T-cell (primary cell): ENCODE results near the gene CHM. TPM values are rescaled to one million over a fixed set of nuclear protein-coding genes. Genes with fewer than 3 reads are reported as not detected.

ENCODE experiments used
- ATAC-seq, 4 experiments: fragments of 200-7000 bp in 3 of 4; fragments of 150-1000 bp in 1 of 4; cut with Tn5 transposase; replicated peaks in 1 of 4; 1 replicate in 3 of 4; 2 replicates in 1 of 4; pipeline ENCODE4 v1.10.0; 2021; ENCODE audit warnings: moderate library complexity in 3 of 4, mild to moderate bottlenecking in 2 of 4, moderate number of reproducible peaks in 1 of 4
- CTCF ChIA-PET, 2 donors: fragments of 300-600 bp; sonication (Branson Sonifier 250); formaldehyde crosslinking; loops; one replicate each; lab custom pipeline; 2022; ENCODE audit warnings: antibody characterized with exemption in 2 of 2; lab: Charles Lee
- POLR2A ChIA-PET, 2 donors: fragments of 300-600 bp; sonication (Branson Sonifier 250); formaldehyde crosslinking; loops; one replicate each; lab custom pipeline; 2022; ENCODE audit warnings: antibody characterized with exemption in 2 of 2; lab: Charles Lee
- DNase-seq, 35 experiments: peaks; one replicate each; pipeline versions ENCODE4 v3.0.0 to v3.0.0-alpha.2; 2013 to 2023
- H3K27ac ChIP-seq: one replicate; pipeline ENCODE4 v1.5.1; 2013; ENCODE audit warnings: low read length
- H3K27me3 ChIP-seq, 2 experiments: replicated peaks in 1 of 2; 1 replicate in 1 of 2; 2 replicates in 1 of 2; pipeline versions ENCODE4 v1.6.1 to v1.7.0; 2013; ENCODE audit warnings: low read length in 1 of 2, mixed read lengths in 1 of 2; ENCODE audit not compliant: control insufficient read depth in 2 of 2, insufficient read depth in 2 of 2; ENCODE audit errors: extremely low read depth in 1 of 2
- H3K36me3 ChIP-seq, 2 donors: 1 replicate in 1 of 2; 2 replicates in 1 of 2; pipeline versions ENCODE4 v1.6.1 to v1.7.0; 2013; ENCODE audit warnings: low read length in 1 of 2; ENCODE audit not compliant: control insufficient read depth in 2 of 2, insufficient read depth in 1 of 2; ENCODE audit errors: extremely low read depth in 1 of 2
- H3K4me1 ChIP-seq, 2 experiments: 1 replicate in 1 of 2; 2 replicates in 1 of 2; pipeline versions ENCODE4 v1.6.1 to v1.7.0; 2013; ENCODE audit warnings: low read length in 2 of 2, mixed read lengths in 1 of 2; ENCODE audit not compliant: insufficient read depth in 2 of 2, control insufficient read depth in 1 of 2; ENCODE audit errors: extremely low read depth in 1 of 2
- H3K4me3 ChIP-seq, 2 donors: 1 replicate in 1 of 2; 2 replicates in 1 of 2; pipeline versions ENCODE4 v1.5.1 to v1.7.0; 2013; ENCODE audit warnings: mild to moderate bottlenecking in 2 of 2, low read length in 1 of 2, moderate library complexity in 1 of 2; ENCODE audit not compliant: control insufficient read depth in 1 of 2; ENCODE audit errors: extremely low read depth in 1 of 2
- H3K9me3 ChIP-seq: 2 replicates; pipeline ENCODE4 v1.7.0; 2013
- H3K27ac Mint-ChIP-seq, 2 donors: one replicate each; pipeline ENCODE4 v1.8.0; 2020 to 2021; ENCODE audit warnings: mild to moderate bottlenecking in 2 of 2, mixed read lengths in 2 of 2
- H3K27me3 Mint-ChIP-seq, 2 donors: one replicate each; pipeline ENCODE4 v1.8.0; 2021 to 2022; ENCODE audit warnings: mixed read lengths in 2 of 2
- H3K36me3 Mint-ChIP-seq: one replicate; pipeline ENCODE4 v1.8.0; 2021; ENCODE audit warnings: mixed read lengths
- H3K4me1 Mint-ChIP-seq, 3 donors: one replicate each; pipeline ENCODE4 v1.8.0; 2020 to 2022; ENCODE audit warnings: mixed read lengths in 3 of 3, mild to moderate bottlenecking in 1 of 3
- H3K4me3 Mint-ChIP-seq, 3 donors: one replicate each; pipeline ENCODE4 v1.8.0; 2020 to 2022; ENCODE audit warnings: mild to moderate bottlenecking in 3 of 3, mixed read lengths in 3 of 3, moderate library complexity in 3 of 3
- H3K9me3 Mint-ChIP-seq, 3 donors: one replicate each; pipeline ENCODE4 v1.8.0; 2020 to 2022; ENCODE audit warnings: mixed read lengths in 3 of 3
- WGBS: methylation state at CpG from one replicate; pipeline ENCODE4 v1.1.5; 2013; ENCODE audit warnings: missing lambda C conversion rate; ENCODE audit not compliant: insufficient coverage; 5-methylcytosine and 5-hydroxymethylcytosine counted together
- total RNA-seq, 35 experiments: library from RNA in 6 of 35; stranded (reverse) in 6 of 35; fragments of 120-200 nt in 1 of 35; gene quantifications; one replicate each; pipeline versions ENCODE4 v1.2.1 to v1.2.4 and lab custom pipeline; 2013 to 2026

Gene CHM
- total RNA-seq, 5 donors from 2014 or later (not counting 1 experiment from before 2014, with no cell fraction given), result 10.5 to 16.8 (median 16.2) TPM

DNA sequence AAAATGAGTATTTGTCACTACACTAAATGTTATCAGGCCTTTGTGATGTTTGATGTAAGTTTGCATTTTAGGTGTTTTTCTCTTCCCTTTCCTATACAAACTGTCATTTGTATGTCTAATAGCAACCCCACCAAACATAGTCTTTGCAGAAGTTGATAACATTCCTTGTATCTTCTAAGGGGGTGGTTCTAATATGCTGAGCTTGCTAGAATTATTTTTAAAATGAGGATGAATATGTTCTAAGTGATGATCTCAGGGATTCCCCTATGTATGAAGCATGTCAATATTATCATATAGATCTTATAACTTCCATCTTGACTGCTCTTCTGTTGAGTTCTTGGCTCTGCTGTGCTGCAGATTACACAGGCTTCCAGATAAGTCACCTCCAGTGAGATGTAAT lies 3.1 kb downstream of the CHM start:
- no peak overlapping the region for H3K27ac Mint-ChIP-seq
- Histone ChIP-seq H3K36me3 (no peaks in the 10 kb centered on the region), H3K27me3 (no peaks in the 10 kb centered on the region), H3K27ac (no peak overlapping the region), H3K9me3 (no peaks in the 10 kb centered on the region), H3K4me1 (peaks cover 2 to 10% of the 10 kb centered on the region in 2 experiments), H3K4me3 (no peak overlapping the region)
- H3K4me3 Mint-ChIP-seq, result no peak overlapping the region
- no peaks in the 10 kb centered on the region for H3K9me3 Mint-ChIP-seq
- no peaks in the 10 kb centered on the region for H3K36me3 Mint-ChIP-seq
- ATAC-seq, result no peak
- no peak for DNase-seq
- CTCF ChIA-PET, result no interaction called here
- peaks cover 3 to 4% of the 10 kb centered on the region in 2 donors for H3K27me3 Mint-ChIP-seq
- peaks cover 27 to 28% (median 28%) of the 10 kb centered on the region in 3 donors for H3K4me1 Mint-ChIP-seq
- POLR2A ChIA-PET, result no interaction called here

DNA sequence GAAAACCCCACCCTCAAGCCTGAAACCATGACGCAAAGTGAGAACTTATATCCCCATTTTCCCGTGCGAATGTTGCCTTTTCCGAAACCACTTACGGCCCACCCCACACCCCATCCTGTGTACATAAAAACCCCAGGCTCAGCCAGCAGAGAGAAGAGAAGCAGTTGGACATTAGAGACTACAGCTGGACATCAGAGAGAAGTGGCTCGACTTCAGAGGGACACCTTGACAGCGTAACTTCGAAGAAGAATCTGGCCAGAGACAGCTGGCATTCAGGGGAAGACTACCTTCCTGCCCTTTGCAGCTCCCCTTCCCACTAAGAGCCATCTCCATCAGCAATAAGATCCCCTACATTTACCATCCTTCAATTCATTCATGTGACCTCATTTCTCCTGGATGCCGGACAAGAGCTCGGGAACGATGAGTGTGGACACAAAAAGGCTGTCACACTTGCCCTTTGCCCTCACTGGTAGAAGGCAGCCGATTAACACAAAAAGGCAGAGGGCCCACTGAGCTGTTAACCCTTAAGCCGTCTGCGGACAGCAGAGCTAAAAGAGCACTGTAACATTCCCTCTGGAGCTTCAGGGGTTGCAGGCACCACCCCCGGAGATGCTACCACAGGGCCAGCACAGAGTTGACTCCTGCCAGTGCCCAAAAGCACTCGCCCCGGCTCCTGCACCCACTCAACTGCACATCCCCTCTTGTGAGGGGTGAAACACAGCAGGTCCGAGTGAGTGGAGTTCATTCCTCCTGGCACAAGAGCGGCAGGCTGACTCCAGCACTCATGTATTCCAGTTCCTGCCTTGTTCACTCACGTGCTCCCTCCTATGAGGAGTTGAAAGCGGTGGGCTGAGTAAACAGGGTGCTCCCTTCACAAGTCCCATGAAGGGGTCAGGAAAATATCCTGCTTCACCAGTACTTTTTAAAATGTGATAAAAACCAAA lies 7.5 kb downstream of the CHM start:
- Histone ChIP-seq H3K27ac (no peak overlapping the region), H3K27me3 (no peaks in the 10 kb centered on the region), H3K9me3 (no peaks in the 10 kb centered on the region), H3K4me3 (no peak overlapping the region), H3K36me3 (no peaks in the 10 kb centered on the region), H3K4me1 (peaks cover 0 to 4% of the 10 kb centered on the region in 2 experiments)
- Mint-ChIP-seq H3K4me3 (no peak overlapping the region), H3K27ac (no peak overlapping the region), H3K36me3 (no peaks in the 10 kb centered on the region), H3K4me1 (peaks cover 31 to 39% (median 35%) of the 10 kb centered on the region in 3 donors), H3K27me3 (peaks cover 0 to 4% of the 10 kb centered on the region in 2 donors), H3K9me3 (no peaks in the 10 kb centered on the region)
- CTCF ChIA-PET, result no interaction called here
- no peak for DNase-seq
- no peak for ATAC-seq
- 100% methylated on average over 6 of the region's 21 CpGs for WGBS
- POLR2A ChIA-PET, result no interaction called here

DNA sequence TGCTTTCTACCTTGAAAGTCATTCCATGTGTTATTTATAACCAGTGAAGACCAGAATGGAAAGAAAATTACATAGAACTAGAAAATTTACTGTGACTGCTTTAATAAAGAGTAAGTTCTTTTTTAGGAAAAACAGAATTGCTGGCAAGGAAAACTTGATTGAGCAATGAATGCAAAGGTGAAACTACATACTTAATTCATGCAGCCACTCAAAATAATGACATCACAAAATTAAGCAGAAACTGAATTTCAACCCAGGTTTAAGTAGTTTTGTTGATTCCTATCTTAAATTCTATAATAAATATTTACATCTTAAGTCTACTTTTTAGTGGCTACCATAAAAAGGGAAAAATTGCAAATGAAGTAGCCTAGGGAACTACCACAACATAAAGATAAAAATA lies 14.0 kb downstream of the CHM start:
- Histone ChIP-seq H3K9me3 (no peaks in the 10 kb centered on the region), H3K4me3 (no peak overlapping the region), H3K4me1 (no peaks in the 10 kb centered on the region), H3K27me3 (no peaks in the 10 kb centered on the region), H3K36me3 (no peaks in the 10 kb centered on the region), H3K27ac (no peak overlapping the region)
- Mint-ChIP-seq H3K36me3 (peaks cover 6% of the 10 kb centered on the region), H3K9me3 (no peaks in the 10 kb centered on the region), H3K4me3 (no peak overlapping the region), H3K4me1 (peaks cover 20 to 34% (median 32%) of the 10 kb centered on the region in 3 donors), H3K27me3 (no peaks in the 10 kb centered on the region), H3K27ac (no peak overlapping the region)
- ChIA-PET CTCF (no interaction called here), POLR2A (no interaction called here)
- DNase-seq (no peak), ATAC-seq (no peak)

DNA sequence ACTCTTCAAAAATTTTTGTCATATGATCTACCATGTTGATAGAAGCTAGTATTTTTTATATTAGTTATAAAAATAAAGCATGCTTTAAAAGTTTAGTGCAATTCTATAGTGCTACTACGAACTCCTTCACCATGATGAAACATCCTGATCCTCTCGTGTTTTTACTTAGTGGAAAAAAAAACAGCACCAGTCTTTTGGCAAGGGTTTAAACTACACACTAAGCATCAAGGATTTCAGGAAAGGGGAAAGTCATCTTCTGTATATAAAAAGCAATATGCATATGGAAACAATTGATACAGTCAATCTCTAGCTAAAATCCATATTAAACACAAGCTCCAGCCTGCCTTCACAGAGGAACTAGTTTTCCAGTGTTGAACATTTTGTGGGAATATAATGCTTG lies 18.7 kb downstream of the CHM start:
- ChIA-PET CTCF (no interaction called here), POLR2A (no interaction called here)
- WGBS, result no CpG with 5 or more reads among the region's 2 CpGs
- no peak for DNase-seq
- H3K27me3 Mint-ChIP-seq, result no peaks in the 10 kb centered on the region
- peaks cover 10 to 16% (median 11%) of the 10 kb centered on the region in 3 donors for H3K4me1 Mint-ChIP-seq
- no peak overlapping the region for H3K4me3 Mint-ChIP-seq
- H3K4me3 ChIP-seq, result no peak overlapping the region
- peaks cover 5% of the 10 kb centered on the region for H3K36me3 Mint-ChIP-seq
- no peak for ATAC-seq
- no peaks in the 10 kb centered on the region for H3K9me3 ChIP-seq
- no peak overlapping the region for H3K27ac ChIP-seq
- no peaks in the 10 kb centered on the region for H3K27me3 ChIP-seq
- H3K27ac Mint-ChIP-seq, result no peak overlapping the region
- H3K36me3 ChIP-seq, result peaks cover 3 to 7% of the 10 kb centered on the region in 2 donors
- H3K9me3 Mint-ChIP-seq, result no peaks in the 10 kb centered on the region
- H3K4me1 ChIP-seq, result no peaks in the 10 kb centered on the region

DNA sequence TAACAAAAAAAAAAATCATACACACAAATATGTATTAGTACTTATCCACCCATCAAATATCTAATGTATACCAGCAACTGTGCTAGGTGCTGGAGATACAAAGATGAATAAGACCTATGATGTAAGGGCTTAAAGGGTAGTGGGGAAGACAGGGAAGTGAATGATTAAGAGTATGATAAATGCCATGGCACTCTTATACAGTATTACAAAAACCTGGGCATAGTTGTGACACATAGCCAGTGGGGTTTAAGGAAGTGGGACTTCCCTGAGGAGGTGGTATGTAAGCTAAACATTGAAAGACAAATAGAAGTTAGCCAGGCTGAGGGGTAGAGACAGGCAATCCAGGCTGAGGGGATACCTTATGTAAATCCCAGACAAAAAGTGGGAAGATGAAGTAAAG lies 23.5 kb downstream of the CHM start:
- H3K4me3 ChIP-seq, result no peak overlapping the region
- no peak overlapping the region for H3K4me3 Mint-ChIP-seq
- H3K36me3 ChIP-seq, result peaks cover 3 to 7% of the 10 kb centered on the region in 2 donors
- H3K4me1 ChIP-seq, result no peaks in the 10 kb centered on the region
- peaks cover 7 to 16% (median 14%) of the 10 kb centered on the region in 3 donors for H3K4me1 Mint-ChIP-seq
- H3K27ac ChIP-seq, result no peak overlapping the region
- H3K27ac Mint-ChIP-seq, result no peak overlapping the region
- H3K36me3 Mint-ChIP-seq, result peaks cover 16% of the 10 kb centered on the region
- no peaks in the 10 kb centered on the region for H3K27me3 Mint-ChIP-seq
- no peaks in the 10 kb centered on the region for H3K27me3 ChIP-seq
- ATAC-seq (no peak), DNase-seq (no peak)
- no peaks in the 10 kb centered on the region for H3K9me3 Mint-ChIP-seq
- H3K9me3 ChIP-seq, result no peaks in the 10 kb centered on the region
- ChIA-PET CTCF (no interaction called here), POLR2A (no interaction called here)

DNA sequence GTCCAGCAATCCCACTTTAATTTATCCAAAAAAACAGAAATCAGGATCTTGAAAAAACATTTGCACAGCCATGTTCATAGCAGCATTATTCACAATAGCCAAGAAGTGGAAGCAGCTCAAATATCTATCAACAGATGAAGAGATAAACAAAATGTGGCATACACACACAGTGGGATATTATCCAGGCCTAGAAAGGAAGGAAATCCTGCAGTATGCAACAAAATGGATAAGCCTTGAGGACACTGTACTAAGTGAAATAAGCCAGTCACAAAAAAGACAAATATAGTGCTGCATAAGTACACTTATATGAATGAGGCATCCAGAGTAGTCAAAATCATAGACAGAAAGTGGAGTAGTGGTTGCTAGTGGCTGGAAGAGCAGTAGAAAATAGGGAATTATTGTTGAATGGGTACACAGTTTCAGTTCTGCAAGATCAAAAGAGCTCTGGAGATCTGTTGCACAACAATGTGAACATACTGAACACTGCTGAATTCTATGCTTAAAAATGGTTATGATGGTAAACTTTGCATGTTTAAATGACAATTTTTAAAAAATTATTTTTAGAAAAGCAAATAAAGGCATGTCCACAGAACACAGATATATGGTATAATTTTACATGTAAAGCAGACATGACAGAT lies 25.6 kb downstream of the CHM start:
- peaks cover 9 to 20% (median 14%) of the 10 kb centered on the region in 3 donors for H3K4me1 Mint-ChIP-seq
- H3K9me3 Mint-ChIP-seq, result no peaks in the 10 kb centered on the region
- no peaks in the 10 kb centered on the region for H3K27me3 Mint-ChIP-seq
- H3K27me3 ChIP-seq, result no peaks in the 10 kb centered on the region
- H3K4me1 ChIP-seq, result no peaks in the 10 kb centered on the region
- DNase-seq (no peak), ATAC-seq (no peak)
- no peak overlapping the region for H3K27ac ChIP-seq
- no peaks in the 10 kb centered on the region for H3K9me3 ChIP-seq
- POLR2A ChIA-PET, result no interaction called here
- no peak overlapping the region for H3K4me3 Mint-ChIP-seq
- peaks cover 3 to 7% of the 10 kb centered on the region in 2 donors for H3K36me3 ChIP-seq
- H3K36me3 Mint-ChIP-seq, result peaks cover 25% of the 10 kb centered on the region
- H3K4me3 ChIP-seq, result no peak overlapping the region
- CTCF ChIA-PET, result no interaction called here
- H3K27ac Mint-ChIP-seq, result no peak overlapping the region
